GM20000 (cell line): Measurements from ENCODE around the gene GPR75.

Source experiments
- DNase-seq: peaks from one replicate; pipeline ENCODE4 v3.0.0; 2012; ENCODE audit warnings: low spot score
- CTCF ChIP-seq: IDR thresholded peaks from 2 replicates; pipeline ENCODE4 v1.5.1; 2012; ENCODE audit warnings: mild to moderate bottlenecking, control low read depth; ENCODE audit errors: extremely low read depth, missing control alignments

The GPR75 gene

DNA sequence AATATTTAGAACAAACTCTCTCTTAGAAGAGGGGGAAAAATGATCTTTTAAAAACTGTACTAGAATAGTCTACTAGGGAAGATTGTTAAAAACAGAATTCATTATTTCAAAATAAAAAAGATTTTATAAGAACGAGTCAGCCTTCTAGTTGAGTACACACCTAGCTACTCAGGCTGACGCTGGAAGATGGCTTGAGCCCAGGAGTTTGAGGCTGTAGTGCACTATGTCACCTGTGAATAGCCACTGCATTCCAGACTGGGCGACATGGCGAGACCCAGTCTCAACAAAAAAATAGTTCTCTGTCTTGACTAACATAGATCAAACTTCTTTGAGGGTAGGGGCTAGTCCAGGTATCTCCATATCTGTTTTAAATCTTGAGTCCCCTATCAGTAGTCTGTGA lies 39.1 kb downstream of the GPR75 start:
- DNase-seq, result no peak
- no peak for TF ChIP-seq CTCF

GRCh38 chr2:53820048-53820447 lies 39.7 kb downstream of the GPR75 start:
- TF ChIP-seq CTCF, result no peak
- DNase-seq, result no peak

DNA sequence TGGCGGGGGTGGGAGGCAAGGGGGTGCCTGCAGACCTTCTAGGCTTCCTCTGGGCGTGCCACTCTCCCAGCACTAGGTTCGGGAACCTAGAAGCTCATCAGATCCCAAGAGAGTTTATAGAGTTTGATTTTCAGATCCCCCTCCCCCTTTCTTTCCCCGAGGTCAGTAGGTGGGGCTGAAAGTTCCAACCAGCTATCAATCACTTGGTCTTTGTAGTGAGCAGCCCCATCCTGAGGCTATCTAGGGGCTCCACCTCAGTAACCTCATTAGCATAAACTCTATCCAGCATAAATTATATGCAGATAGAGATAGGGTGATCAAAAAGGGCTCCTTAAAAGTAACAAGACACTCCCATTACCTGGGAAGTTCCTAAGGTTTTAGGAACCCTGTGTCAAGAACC lies 40.1 kb downstream of the GPR75 start:
- DNase-seq, result no peak
- no peak for TF ChIP-seq CTCF

DNA sequence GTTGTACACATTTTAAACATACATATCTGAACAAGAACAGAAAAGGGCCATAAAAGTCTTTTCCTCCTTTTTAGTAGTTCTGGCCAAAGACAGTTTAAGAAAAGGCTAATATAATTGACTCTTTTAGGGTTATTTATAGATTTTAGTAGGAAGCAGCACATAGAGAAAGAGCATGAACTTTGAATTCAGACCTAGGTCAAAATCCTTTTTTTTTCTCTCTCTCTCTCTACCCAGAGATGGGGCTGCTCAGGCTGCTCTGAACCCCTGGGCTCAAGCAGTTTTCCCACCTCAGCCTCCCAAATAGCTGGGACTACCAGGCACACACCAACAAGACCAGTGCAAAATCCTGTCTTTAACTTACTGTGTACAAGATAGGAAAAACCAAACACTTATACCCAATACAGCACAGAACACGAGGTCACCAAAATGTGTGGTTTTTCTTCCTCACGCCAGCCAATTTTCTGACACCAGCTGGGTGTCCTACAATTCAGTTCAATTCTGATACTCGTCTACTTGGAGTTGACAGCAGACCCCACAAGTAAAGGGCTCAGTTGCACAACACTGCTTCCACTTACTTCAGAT lies 40.8 kb downstream of the GPR75 start:
- TF ChIP-seq CTCF, result no peak
- DNase-seq, result no peak

- no peak for TF ChIP-seq CTCF
Observed at GRCh38 chr2:53813151-53813550, 46.6 kb downstream of the GPR75 start.

DNA sequence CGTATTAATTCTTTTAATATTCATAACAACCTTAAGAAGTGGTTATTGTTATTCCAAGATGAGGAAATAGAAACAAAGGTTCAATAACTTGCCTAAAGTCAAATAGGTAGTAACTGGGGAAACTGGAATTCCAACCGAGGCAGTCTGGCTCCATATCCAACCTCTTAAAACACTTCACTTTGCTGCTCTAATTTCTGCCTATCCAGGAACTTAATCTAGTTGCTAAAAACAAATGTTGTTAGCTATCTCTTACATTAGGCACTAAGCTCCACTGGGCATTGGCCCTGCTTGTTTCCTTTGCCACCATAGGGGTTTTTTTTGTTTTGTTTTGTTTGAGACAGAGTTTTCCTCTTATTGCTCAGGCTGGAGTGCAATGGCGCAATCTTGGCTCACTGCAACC lies 48.2 kb downstream of the GPR75 start:
- TF ChIP-seq CTCF, result no peak
- no peak for DNase-seq

More at GRCh38 chr2:53813151-53813550, 46.6 kb downstream of the GPR75 start:
- DNase-seq, result no peak
